ENCODE data around the gene NKAPD1. TPM values are rescaled to one million over a fixed set of nuclear protein-coding genes. Genes with fewer than 3 reads are reported as not detected.

Gene NKAPD1
- polyA plus RNA-seq, 1 of the 3 experiments (the other 2 are of a cell fraction), result 9.2 TPM

DNA sequence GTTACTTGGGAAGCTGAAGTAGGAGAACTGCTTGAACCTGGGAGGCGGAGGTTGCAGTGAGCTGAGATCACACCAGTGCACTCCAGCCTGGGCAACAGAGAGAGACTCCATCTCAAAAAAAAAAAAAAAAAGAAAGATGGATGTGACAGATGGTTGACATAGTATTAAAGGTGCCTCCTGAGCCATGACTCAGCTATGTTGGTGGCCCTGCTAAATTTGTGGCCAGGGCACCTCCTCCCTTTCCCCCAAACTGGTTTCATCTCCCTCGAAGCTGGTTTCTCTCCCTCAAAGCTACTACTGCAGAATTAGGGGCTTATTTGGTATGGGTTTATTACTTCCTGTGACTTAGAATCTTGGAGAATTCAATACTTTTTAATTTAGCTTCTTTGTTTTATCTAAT lies 44.1 kb downstream of the NKAPD1 start:
- Histone ChIP-seq H3K27ac (ENCODE audit: low read depth in 2 of 2, low read length in 1 of 2) (no peak overlapping the region), H3K9me2 (no peaks in the 10 kb centered on the region), H3K79me2 (ENCODE audit: insufficient read depth) (no peaks in the 10 kb centered on the region), H3K27me3 (ENCODE audit: insufficient read depth) (no peaks in the 10 kb centered on the region), H4K20me1 (ENCODE audit: insufficient read depth) (no peaks in the 10 kb centered on the region), H3K4me1 (ENCODE audit: control insufficient read depth in 1 of 2, insufficient read depth in 2 of 2, low read depth in 1 of 2, low read length in 1 of 2) (peaks cover 0 to 26% of the 10 kb centered on the region in 2 experiments; a peak in 1 of 4 replicates), H2AFZ (ENCODE audit: low read depth) (no peak overlapping the region), H3K9me3 (no peaks in the 10 kb centered on the region), H3K9ac (no peak overlapping the region), H3K36me3 (replicated peaks in 1 of 2; ENCODE audit: control insufficient read depth in 1 of 2, insufficient read depth in 2 of 2, low read length in 1 of 2) (no peaks in the 10 kb centered on the region), H3K4me2 (no peak overlapping the region), H3F3A (replicated peaks; ENCODE audit: insufficient read depth) (peaks cover 20% of the 10 kb centered on the region), H3K4me3 (ENCODE audit: low read depth in 2 of 2, low read length in 1 of 2) (no peak overlapping the region)
- DNase-seq, result no peak
- 97% methylated on average over 2 of the region's 2 CpGs for WGBS (ENCODE audit: low lambda C conversion rate)
- TF ChIP-seq TAF1 (IDR thresholded peaks at IDR 0.05; ENCODE audit: borderline replicate concordance, low read depth, low read length), result no peak
- no peak for TF ChIP-seq NRF1 (IDR thresholded peaks at IDR 0.05; ENCODE audit: low read depth, low read length)
- TF ChIP-seq SMC3 (IDR thresholded peaks at IDR 0.05; ENCODE audit: low read depth, low read length), result no peak
- CTCF ChIA-PET, result interaction anchor here (0.7 to 1.3 kb wide), 2 partner anchors 57 to 162 kb away, joined by 4 to 5 read pairs; partner anchors contain the start of gene BCO2
- POLR2A ChIA-PET, result no interaction called here

DNA sequence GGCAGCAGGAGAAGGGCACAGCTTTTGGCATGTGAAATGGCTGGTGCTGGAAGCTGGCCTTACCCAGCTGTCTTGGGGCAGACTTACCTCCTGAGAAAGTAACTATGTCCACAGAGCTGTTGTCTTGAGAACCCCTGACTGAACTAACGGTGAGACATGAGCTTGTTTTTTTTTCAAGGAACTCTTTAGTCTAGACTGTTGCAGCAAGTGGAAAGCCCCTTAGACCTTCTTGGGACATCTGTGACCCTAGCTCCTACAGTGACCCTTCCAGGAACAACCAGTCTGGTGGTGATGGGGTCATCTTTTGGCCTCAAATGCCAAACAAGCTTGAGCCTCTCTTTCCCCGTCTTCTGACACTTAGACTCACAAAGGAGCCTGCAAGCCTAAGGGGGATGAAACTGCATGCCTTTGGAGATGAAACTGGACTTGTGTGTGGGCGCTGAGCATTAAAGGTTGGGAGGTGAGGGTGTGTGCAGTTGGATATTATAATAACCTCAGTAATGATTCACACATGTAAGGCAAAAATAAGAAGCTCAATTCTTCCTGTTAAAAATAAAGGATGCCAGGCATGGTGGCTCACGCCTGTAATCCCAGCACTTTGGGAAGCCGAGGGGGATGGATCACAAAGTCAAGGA lies 48.0 kb downstream of the NKAPD1 start:
- no peak overlapping the region for H3K4me2 ChIP-seq
- no peak overlapping the region for H2AFZ ChIP-seq (ENCODE audit: low read depth)
- H3F3A ChIP-seq (replicated peaks; ENCODE audit: insufficient read depth), result peaks cover 20% of the 10 kb centered on the region
- POLR2A ChIA-PET, result no interaction called here
- 99% methylated on average over 5 of the region's 5 CpGs for WGBS (ENCODE audit: low lambda C conversion rate)
- H3K27ac ChIP-seq (ENCODE audit: low read depth in 2 of 2, low read length in 1 of 2), result no peak overlapping the region
- H3K27me3 ChIP-seq (ENCODE audit: insufficient read depth), result no peaks in the 10 kb centered on the region
- TF ChIP-seq NFIC (IDR thresholded peaks at IDR 0.05; ENCODE audit: borderline replicate concordance) (no peak), MEF2A (IDR thresholded peaks at IDR 0.05; ENCODE audit: borderline replicate concordance, low read depth) (no peak), RFX5 (IDR thresholded peaks at IDR 0.05; ENCODE audit: low read length) (no peak), PBX3 (IDR thresholded peaks at IDR 0.05) (no peak), TAF1 (IDR thresholded peaks at IDR 0.05; ENCODE audit: borderline replicate concordance, low read depth, low read length) (no peak), RCOR1 (IDR thresholded peaks at IDR 0.05; ENCODE audit: low read length) (no peak), FOSL2 (IDR thresholded peaks at IDR 0.05; ENCODE audit: borderline replicate concordance, low read depth) (no peak), TCF12 (IDR thresholded peaks at IDR 0.05) (no peak)
- H3K4me1 ChIP-seq (ENCODE audit: control insufficient read depth in 1 of 2, insufficient read depth in 2 of 2, low read depth in 1 of 2, low read length in 1 of 2), result peaks cover 0 to 22% of the 10 kb centered on the region in 2 experiments; a peak in 1 of 4 replicates
- H3K9ac ChIP-seq, result no peak overlapping the region
- no peaks in the 10 kb centered on the region for H3K79me2 ChIP-seq (ENCODE audit: insufficient read depth)
- H3K9me2 ChIP-seq, result no peaks in the 10 kb centered on the region
- H3K36me3 ChIP-seq (replicated peaks in 1 of 2; ENCODE audit: control insufficient read depth in 1 of 2, insufficient read depth in 2 of 2, low read length in 1 of 2), result no peaks in the 10 kb centered on the region
- no peak overlapping the region for H3K4me3 ChIP-seq (ENCODE audit: low read depth in 2 of 2, low read length in 1 of 2)
- CTCF ChIA-PET, result interaction anchor here (0.8 to 1.4 kb wide), 6 partner anchors 8 to 158 kb away, joined by 3 to 8 read pairs (median 4); partner anchors contain the start of gene BCO2
- DNase-seq, result no peak
- H4K20me1 ChIP-seq (ENCODE audit: insufficient read depth), result no peaks in the 10 kb centered on the region
- no peaks in the 10 kb centered on the region for H3K9me3 ChIP-seq

DNA sequence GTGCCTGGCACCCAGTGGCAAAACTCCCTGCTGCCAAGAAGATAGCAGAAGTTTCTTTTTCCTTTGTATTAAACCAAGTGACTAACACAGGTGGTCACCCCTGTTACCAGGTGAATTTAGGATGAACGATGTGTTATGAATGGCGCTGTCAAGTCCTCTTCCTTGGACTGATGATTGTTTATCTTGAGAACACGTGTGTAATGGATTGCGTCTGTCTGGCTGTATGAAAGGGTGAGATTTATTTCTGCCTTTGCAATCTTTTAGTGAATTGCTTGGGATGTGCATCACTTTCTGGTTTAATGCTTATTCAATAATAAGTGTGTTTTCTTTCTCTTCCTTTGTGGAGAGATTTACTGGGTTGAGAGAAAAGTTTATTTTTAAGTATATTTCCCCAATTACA lies 49.0 kb downstream of the NKAPD1 start:
- H3K4me3 ChIP-seq (ENCODE audit: low read depth in 2 of 2, low read length in 1 of 2), result no peak overlapping the region
- POLR2A ChIA-PET, result no interaction called here
- H3K27ac ChIP-seq (ENCODE audit: low read depth in 2 of 2, low read length in 1 of 2), result no peak overlapping the region
- H3K79me2 ChIP-seq (ENCODE audit: insufficient read depth), result no peaks in the 10 kb centered on the region
- H3K36me3 ChIP-seq (replicated peaks in 1 of 2; ENCODE audit: control insufficient read depth in 1 of 2, insufficient read depth in 2 of 2, low read length in 1 of 2), result no peaks in the 10 kb centered on the region
- H3K9ac ChIP-seq, result no peak overlapping the region
- H3K9me2 ChIP-seq, result no peaks in the 10 kb centered on the region
- CTCF ChIA-PET, result no interaction called here
- peaks cover 0 to 24% of the 10 kb centered on the region in 2 experiments; a peak in 2 of 4 replicates for H3K4me1 ChIP-seq (ENCODE audit: control insufficient read depth in 1 of 2, insufficient read depth in 2 of 2, low read depth in 1 of 2, low read length in 1 of 2)
- no peaks in the 10 kb centered on the region for H4K20me1 ChIP-seq (ENCODE audit: insufficient read depth)
- no peak overlapping the region for H3K4me2 ChIP-seq
- H3F3A ChIP-seq (replicated peaks; ENCODE audit: insufficient read depth), result peaks cover 20% of the 10 kb centered on the region
- H3K9me3 ChIP-seq, result no peaks in the 10 kb centered on the region
- TF ChIP-seq RFX5 (IDR thresholded peaks at IDR 0.05; ENCODE audit: low read length) (no peak), ELF1 (IDR thresholded peaks at IDR 0.05) (no peak), CHD2 (IDR thresholded peaks at IDR 0.05; ENCODE audit: low read length, partially characterized antibody) (no peak), FOSL2 (IDR thresholded peaks at IDR 0.05; ENCODE audit: borderline replicate concordance, low read depth) (no peak)
- 94% methylated on average over 4 of the region's 4 CpGs for WGBS (ENCODE audit: low lambda C conversion rate)
- H2AFZ ChIP-seq (ENCODE audit: low read depth), result no peak overlapping the region
- no peak for DNase-seq
- H3K27me3 ChIP-seq (ENCODE audit: insufficient read depth), result no peaks in the 10 kb centered on the region
